Measurements from ENCODE around the gene FANCM. TPM values are rescaled to one million over a fixed set of nuclear protein-coding genes. Genes with fewer than 3 reads are reported as not detected.
A peak's percentile ranks its signal among the peaks of the same experiment; 100 is the strongest.
"Not testable (repeated sequence)": the region's sequence is repeated elsewhere in the genome, so short reads cannot be mapped to it uniquely, and the experiment has no call there.

Gene FANCM
- total and polyA plus RNA-seq, 2 experiments from 2014 or later = 5.6 to 12.4 TPM

DNA sequence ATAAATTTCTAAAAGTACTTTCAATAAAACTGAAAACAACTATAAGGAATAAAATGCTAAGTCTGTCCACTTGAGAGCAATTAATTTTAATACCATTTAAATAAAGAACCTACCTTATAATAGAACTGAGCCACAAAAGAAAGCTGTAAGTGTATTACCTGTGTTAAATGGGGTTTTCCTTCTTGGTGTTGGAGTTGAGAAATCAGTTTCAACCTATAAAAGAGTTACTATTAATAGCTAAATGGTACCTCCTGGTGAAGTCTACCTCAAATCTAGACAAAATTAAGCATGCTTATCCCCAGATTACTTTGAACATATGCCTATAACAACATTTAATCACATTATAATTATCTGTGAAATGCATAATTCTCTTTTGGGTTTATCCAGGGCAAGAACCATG is 68.5 kb downstream of the FANCM start:
- peaks cover 21% of the 10 kb centered on the region for H3K36me3 ChIP-seq
- H3K4me1 ChIP-seq (ENCODE audit: low read depth) = no peaks in the 10 kb centered on the region
- H3K27me3 ChIP-seq = no peaks in the 10 kb centered on the region
- no peak overlapping the region for H3K4me3 ChIP-seq
- TF ChIP-seq, protein P1, sequence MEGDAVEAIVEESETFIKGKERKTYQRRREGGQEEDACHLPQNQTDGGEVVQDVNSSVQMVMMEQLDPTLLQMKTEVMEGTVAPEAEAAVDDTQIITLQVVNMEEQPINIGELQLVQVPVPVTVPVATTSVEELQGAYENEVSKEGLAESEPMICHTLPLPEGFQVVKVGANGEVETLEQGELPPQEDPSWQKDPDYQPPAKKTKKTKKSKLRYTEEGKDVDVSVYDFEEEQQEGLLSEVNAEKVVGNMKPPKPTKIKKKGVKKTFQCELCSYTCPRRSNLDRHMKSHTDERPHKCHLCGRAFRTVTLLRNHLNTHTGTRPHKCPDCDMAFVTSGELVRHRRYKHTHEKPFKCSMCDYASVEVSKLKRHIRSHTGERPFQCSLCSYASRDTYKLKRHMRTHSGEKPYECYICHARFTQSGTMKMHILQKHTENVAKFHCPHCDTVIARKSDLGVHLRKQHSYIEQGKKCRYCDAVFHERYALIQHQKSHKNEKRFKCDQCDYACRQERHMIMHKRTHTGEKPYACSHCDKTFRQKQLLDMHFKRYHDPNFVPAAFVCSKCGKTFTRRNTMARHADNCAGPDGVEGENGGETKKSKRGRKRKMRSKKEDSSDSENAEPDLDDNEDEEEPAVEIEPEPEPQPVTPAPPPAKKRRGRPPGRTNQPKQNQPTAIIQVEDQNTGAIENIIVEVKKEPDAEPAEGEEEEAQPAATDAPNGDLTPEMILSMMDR (IDR thresholded peaks at IDR 0.05; ENCODE audit: low read depth, low read length) = no peak
- peak overlapping the region; percentile 12 for H3K27ac ChIP-seq
- DNase-seq (ENCODE audit: low read depth in 1 of 2, low spot score in 1 of 2) = no peak
- no peaks in the 10 kb centered on the region for H3K9me3 ChIP-seq (ENCODE audit: low read depth)

DNA sequence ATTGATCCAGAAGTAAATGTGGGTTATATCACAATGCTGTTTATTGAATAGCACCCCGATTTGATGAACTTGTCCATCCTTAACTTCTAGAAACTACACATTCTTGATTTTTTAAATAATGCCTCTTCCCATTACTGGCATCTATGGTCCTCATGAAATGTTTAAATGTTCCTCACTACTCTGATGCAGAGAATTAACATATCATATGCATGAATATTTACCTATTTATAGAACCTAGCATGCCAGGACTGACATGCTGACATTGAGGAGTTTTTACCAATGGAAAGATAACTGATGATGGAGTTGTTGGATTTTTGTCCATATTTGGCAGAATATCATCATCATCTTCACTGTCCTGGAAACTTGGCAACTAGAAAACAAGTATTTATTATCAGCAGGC is 74.4 kb downstream of the FANCM start:
- no peak overlapping the region for H3K27ac ChIP-seq
- peaks cover 4% of the 10 kb centered on the region for H3K4me1 ChIP-seq (ENCODE audit: low read depth)
- no peaks in the 10 kb centered on the region for H3K27me3 ChIP-seq
- H3K4me3 ChIP-seq = no peak overlapping the region
- H3K36me3 ChIP-seq = peaks cover 5% of the 10 kb centered on the region
- TF ChIP-seq, protein P1 (IDR thresholded peaks at IDR 0.05; ENCODE audit: low read depth, low read length) = no peak
- H3K9me3 ChIP-seq (ENCODE audit: low read depth) = no peaks in the 10 kb centered on the region
- DNase-seq (ENCODE audit: low read depth in 1 of 2, low spot score in 1 of 2) = no peak

DNA sequence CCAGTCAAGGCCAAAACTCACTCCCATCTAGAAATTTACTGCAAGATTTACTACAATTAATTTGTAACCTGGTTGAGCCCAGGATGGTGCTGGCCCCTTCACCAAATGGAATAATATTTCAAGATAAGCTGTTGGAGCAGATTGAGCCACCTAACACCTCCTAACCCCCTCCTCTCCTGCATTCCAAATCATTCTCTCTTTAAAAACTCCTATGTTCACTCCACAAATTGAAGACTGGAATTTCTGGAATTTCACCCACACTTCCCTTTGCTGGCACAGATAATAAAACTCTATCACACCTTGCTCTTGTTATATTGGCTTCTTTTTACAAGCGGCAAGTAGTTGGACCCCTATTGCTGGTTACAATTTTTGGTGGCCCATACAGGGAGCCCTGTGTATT is 75.6 kb downstream of the FANCM start:
- peak overlapping the region; percentile 16 for H3K27ac ChIP-seq
- H3K9me3 ChIP-seq (ENCODE audit: low read depth) = no peaks in the 10 kb centered on the region
- peaks cover 4% of the 10 kb centered on the region for H3K4me1 ChIP-seq (ENCODE audit: low read depth)
- no peak overlapping the region for H3K4me3 ChIP-seq
- TF ChIP-seq, protein P1 (IDR thresholded peaks at IDR 0.05; ENCODE audit: low read depth, low read length) = no peak
- H3K36me3 ChIP-seq = peaks cover 5% of the 10 kb centered on the region
- no peaks in the 10 kb centered on the region for H3K27me3 ChIP-seq
- DNase-seq (ENCODE audit: low read depth in 1 of 2, low spot score in 1 of 2) = peak in 1 of 2 donors; percentile 4

DNA sequence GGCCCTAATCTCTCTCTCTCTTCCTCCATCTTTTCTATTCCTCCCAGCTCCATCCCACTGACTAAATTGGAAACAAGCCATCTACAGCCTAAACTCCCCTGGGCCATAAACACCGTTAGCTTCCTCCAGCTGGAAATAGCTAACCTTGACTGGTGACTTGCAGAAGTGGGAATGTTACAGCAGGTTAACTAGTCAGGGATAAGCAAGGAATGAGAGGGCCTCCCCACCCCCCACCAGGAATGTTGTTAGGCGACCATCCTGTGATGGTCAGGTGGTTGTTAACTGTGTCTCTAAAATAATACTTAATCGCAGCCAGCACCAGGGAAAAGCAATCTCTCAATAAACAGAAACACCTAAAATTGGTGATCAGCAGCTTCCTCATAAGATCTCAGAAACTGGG is 76.5 kb downstream of the FANCM start:
- TF ChIP-seq, protein P1 (IDR thresholded peaks at IDR 0.05; ENCODE audit: low read depth, low read length) = no peak
- no peak for DNase-seq (ENCODE audit: low read depth in 1 of 2, low spot score in 1 of 2)
- peaks cover 8% of the 10 kb centered on the region for H3K4me1 ChIP-seq (ENCODE audit: low read depth)
- H3K27me3 ChIP-seq = no peaks in the 10 kb centered on the region
- no peak overlapping the region for H3K27ac ChIP-seq
- H3K9me3 ChIP-seq (ENCODE audit: low read depth) = no peaks in the 10 kb centered on the region
- H3K4me3 ChIP-seq = no peak overlapping the region
- H3K36me3 ChIP-seq = peaks cover 3% of the 10 kb centered on the region

DNA sequence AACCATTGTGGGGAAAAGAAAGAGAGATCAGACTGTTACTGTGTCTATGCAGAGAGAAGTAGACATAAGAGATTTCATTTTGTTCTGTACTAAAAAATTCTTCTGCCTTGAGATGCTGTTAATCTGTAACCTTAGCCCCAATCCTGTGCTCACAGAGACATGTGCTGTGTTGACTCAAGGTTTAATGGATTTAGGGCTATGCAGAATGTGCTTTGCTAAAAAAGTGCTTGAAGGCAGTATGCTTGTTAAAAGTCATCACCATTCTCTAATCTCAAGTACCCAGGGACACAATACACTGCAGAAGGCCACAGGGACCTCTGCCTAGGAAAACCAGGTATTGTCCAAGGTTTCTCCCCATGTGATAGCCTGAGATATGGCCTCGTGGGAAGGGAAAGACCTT is 78.0 kb downstream of the FANCM start:
- H3K36me3 ChIP-seq; H3K27me3 ChIP-seq; H3K4me3 ChIP-seq; H3K9me3 ChIP-seq (ENCODE audit: low read depth); DNase-seq (ENCODE audit: low read depth in 1 of 2, low spot score in 1 of 2): not testable (repeated sequence)
- Histone ChIP-seq H3K4me1 (ENCODE audit: low read depth) (peaks cover 10% of the 10 kb centered on the region), H3K27ac (peak overlapping the region; percentile 33)

DNA sequence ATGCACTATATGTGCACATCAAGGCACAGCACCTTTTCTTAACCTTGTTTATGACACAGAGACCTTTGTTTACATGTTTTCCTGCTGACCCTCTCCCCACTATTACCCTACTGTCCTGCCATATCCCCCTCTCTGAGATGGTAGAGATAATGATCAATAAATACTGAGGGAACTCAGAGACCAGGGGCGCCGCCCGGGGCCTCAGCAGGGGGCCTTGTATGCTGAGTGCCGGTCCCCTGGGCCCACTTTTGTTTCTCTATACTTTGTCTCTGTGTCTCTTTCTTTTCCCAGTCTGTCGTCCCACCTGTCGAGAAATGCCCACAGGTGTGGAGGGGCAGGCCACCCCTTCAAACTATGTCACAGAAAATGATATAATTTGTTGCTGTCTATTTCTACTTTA is 78.6 kb downstream of the FANCM start:
- not testable (repeated sequence) for H3K36me3 ChIP-seq; H3K9me3 ChIP-seq (ENCODE audit: low read depth); H3K27ac ChIP-seq; H3K27me3 ChIP-seq; DNase-seq (ENCODE audit: low read depth in 1 of 2, low spot score in 1 of 2); H3K4me3 ChIP-seq
- peaks cover 10% of the 10 kb centered on the region for H3K4me1 ChIP-seq (ENCODE audit: low read depth)
